HFF-Myc (cell line): ENCODE measurements around the gene PRSS22.

Experiments
- DNase-seq: peaks from one replicate; pipeline ENCODE4 v3.0.0-alpha.2; 2011; ENCODE audit warnings: low read depth; ENCODE audit errors: extremely low read depth
- H3K4me3 ChIP-seq: replicated peaks from 2 replicates; pipeline ENCODE4 v1.5.1; 2011; ENCODE audit warnings: low read depth, mild to moderate bottlenecking, control low read depth, low read length
- CTCF ChIP-seq: IDR thresholded peaks from 2 replicates; pipeline ENCODE4 v1.5.1; 2012; ENCODE audit warnings: mild to moderate bottlenecking, low read depth, low read length, control low read depth; ENCODE audit errors: missing control alignments

The PRSS22 gene

GRCh38 chr16:2824626-2825025 is 33.3 kb downstream of the PRSS22 start:
- DNase-seq, result no peak
- H3K4me3 ChIP-seq, result no peak overlapping the region
- no peak for TF ChIP-seq CTCF

- DNase-seq, result no peak
- H3K4me3 ChIP-seq, result no peak overlapping the region
- no peak for TF ChIP-seq CTCF
Measured at GRCh38 chr16:2822496-2822895, 35.5 kb downstream of the PRSS22 start.

GRCh38 chr16:2822158-2822495 is 35.8 kb downstream of the PRSS22 start:
- DNase-seq, result no peak
- no peak overlapping the region for H3K4me3 ChIP-seq
- TF ChIP-seq CTCF, result no peak

GRCh38 chr16:2821487-2822157 is 36.3 kb downstream of the PRSS22 start:
- no peak for DNase-seq
- H3K4me3 ChIP-seq, result no peak overlapping the region
- no peak for TF ChIP-seq CTCF

GRCh38 chr16:2820836-2821486 is 37.0 kb downstream of the PRSS22 start:
- no peak for TF ChIP-seq CTCF
- DNase-seq, result no peak
- H3K4me3 ChIP-seq, result no peak overlapping the region

- TF ChIP-seq CTCF, result no peak
- no peak for DNase-seq
- no peak overlapping the region for H3K4me3 ChIP-seq
Measured at GRCh38 chr16:2819939-2820835, 37.8 kb downstream of the PRSS22 start.
